IMR-90 (cell line): ENCODE results near the gene MIEF2.

Source experiments
- BHLHE40 ChIP-seq: fragments of 150-350 bp; IDR thresholded peaks from 2 replicates; pipeline ENCODE4 v1.6.1; 2016; ENCODE audit warnings: mild to moderate bottlenecking, low read depth, low read length
- CEBPB ChIP-seq: IDR thresholded peaks from 2 replicates; pipeline ENCODE4 v1.6.1; 2012; ENCODE audit warnings: low read depth, low read length, improper control_type of control experiment
- CHD1 ChIP-seq: IDR thresholded peaks from 2 replicates; pipeline ENCODE4 v1.6.1; 2012; ENCODE audit warnings: low read depth, low read length, improper control_type of control experiment
- CTCF ChIP-seq: conservative IDR thresholded peaks from 2 replicates; pipeline ENCODE4 v1.5.1; 2012; ENCODE audit warnings: mild to moderate bottlenecking, low read depth, low read length, improper control_type of control experiment
- ELK1 ChIP-seq: fragments of 150-350 bp; IDR thresholded peaks from 2 replicates; pipeline ENCODE4 v1.6.1; 2016; ENCODE audit warnings: low read depth, mild to moderate bottlenecking, low read length, moderate library complexity, borderline replicate concordance
- FOS ChIP-seq: fragments of 150-350 bp; IDR thresholded peaks from 2 replicates; pipeline ENCODE4 v1.6.1; 2016; ENCODE audit warnings: low read depth, low read length
- MAFK ChIP-seq: IDR thresholded peaks from 2 replicates; pipeline ENCODE4 v1.6.1; 2012; ENCODE audit warnings: low read depth, low read length, improper control_type of control experiment
- MXI1 ChIP-seq: IDR thresholded peaks from 2 replicates; pipeline ENCODE4 v1.6.1; 2012; ENCODE audit warnings: low read depth, mild to moderate bottlenecking, low read length, moderate library complexity, borderline replicate concordance
- POLR2A ChIP-seq: IDR thresholded peaks from 2 replicates; pipeline ENCODE4 v1.6.1; 2012; ENCODE audit warnings: mild to moderate bottlenecking, low read depth, low read length
- RAD21 ChIP-seq: IDR thresholded peaks from 2 replicates; pipeline ENCODE4 v1.6.1; 2012; ENCODE audit warnings: low read length, improper control_type of control experiment
- RCOR1 ChIP-seq: IDR thresholded peaks from 2 replicates; pipeline ENCODE4 v1.6.1; 2012; ENCODE audit warnings: mild to moderate bottlenecking, low read length, improper control_type of control experiment; ENCODE audit not compliant: insufficient replicate concordance
- RFX5 ChIP-seq: IDR thresholded peaks from 2 replicates; pipeline ENCODE4 v1.8.0; 2012; ENCODE audit warnings: low read depth, mild to moderate bottlenecking, low read length, moderate library complexity
- SMC3 ChIP-seq: fragments of 150-350 bp; IDR thresholded peaks from 2 replicates; pipeline ENCODE4 v1.6.1; 2016; ENCODE audit warnings: low read depth, mild to moderate bottlenecking, antibody characterized with exemption, low read length, moderate library complexity
- USF2 ChIP-seq: fragments of 150-350 bp; IDR thresholded peaks from 2 replicates; pipeline ENCODE4 v1.6.1; 2017; ENCODE audit warnings: mild to moderate bottlenecking, antibody characterized with exemption, low read length, low read depth

- no peak for TF ChIP-seq CTCF
- no peak for TF ChIP-seq POLR2A
- TF ChIP-seq USF2 = no peak
- no peak for TF ChIP-seq FOS
- no peak for TF ChIP-seq MAFK
- TF ChIP-seq CHD1 = no peak
- TF ChIP-seq RAD21 = no peak
- TF ChIP-seq SMC3 = no peak
- no peak for TF ChIP-seq RFX5
- no peak for TF ChIP-seq CEBPB
- no peak for TF ChIP-seq MXI1
- TF ChIP-seq ELK1 = no peak
- TF ChIP-seq BHLHE40 = no peak
- TF ChIP-seq RCOR1 = no peak
Measured at GRCh38 chr17:18315562-18315922, 55.1 kb downstream of the MIEF2 start.
